Activated T-cell treated with anti-CD3 and anti-CD28 coated beads, Interleukin-2, amount 50 U/mL, for 72 hours (primary cell): ENCODE measurements around the gene ZNF81. TPM values are rescaled to one million over a fixed set of nuclear protein-coding genes. Genes with fewer than 3 reads are reported as not detected.
"Not testable (repeated sequence)": the region's sequence is repeated elsewhere in the genome, so short reads cannot be mapped to it uniquely, and the experiment has no call there.

Source experiments
- ATAC-seq, 2 donors: fragments of 150-1000 bp; cut with Tn5 transposase; replicated peaks in 1 of 2; 2 replicates each; pipeline ENCODE4 v1.10.0; 2021; ENCODE audit warnings: moderate library complexity in 2 of 2, mild to moderate bottlenecking in 1 of 2
- DNase-seq, 2 donors: peaks; one replicate each; pipeline ENCODE4 v3.0.0; 2021 to 2022; ENCODE audit warnings: mixed read lengths in 1 of 2
- H3K27ac Mint-ChIP-seq: one replicate; pipeline ENCODE4 v1.8.0; 2022; ENCODE audit warnings: mild to moderate bottlenecking, moderate library complexity, mixed read lengths
- H3K27me3 Mint-ChIP-seq: one replicate; pipeline ENCODE4 v1.8.0; 2022; ENCODE audit warnings: low read depth, mixed read lengths
- H3K36me3 Mint-ChIP-seq, 2 donors: one replicate each; pipeline ENCODE4 v1.8.0; 2022; ENCODE audit warnings: mixed read lengths in 2 of 2, mild to moderate bottlenecking in 1 of 2; ENCODE audit not compliant: insufficient read depth in 2 of 2
- H3K4me1 Mint-ChIP-seq: one replicate; pipeline ENCODE4 v1.8.0; 2022; ENCODE audit warnings: low read depth, mixed read lengths
- H3K4me3 Mint-ChIP-seq, 2 donors: one replicate each; pipeline ENCODE4 v1.8.0; 2022; ENCODE audit warnings: mild to moderate bottlenecking in 2 of 2, mixed read lengths in 2 of 2, moderate library complexity in 2 of 2
- H3K9me3 Mint-ChIP-seq, 2 donors: one replicate each; pipeline ENCODE4 v1.8.0; 2022; ENCODE audit warnings: mixed read lengths in 2 of 2
- total RNA-seq, 2 donors: library from RNA; stranded (reverse); gene quantifications; one replicate each; pipeline ENCODE4 v1.2.3, GENCODE V29; 2022

ZNF81 gene
- total RNA-seq, 2 donors from 2014 or later: 9.3 to 10.3 TPM

- no peak overlapping the region for H3K27ac Mint-ChIP-seq
- H3K4me1 Mint-ChIP-seq: no peaks in the 10 kb centered on the region
- DNase-seq (no peak), ATAC-seq (no peak)
- H3K9me3 Mint-ChIP-seq: no peaks in the 10 kb centered on the region
- no peak overlapping the region for H3K4me3 Mint-ChIP-seq
- H3K27me3 Mint-ChIP-seq: peaks cover 6% of the 10 kb centered on the region
- H3K36me3 Mint-ChIP-seq: peaks cover 0 to 4% of the 10 kb centered on the region in 2 donors
Measured at GRCh38 chrX:47900833-47901232, 64.1 kb downstream of the ZNF81 start.

GRCh38 chrX:47902161-47902560 lies 65.5 kb downstream of the ZNF81 start:
- no peaks in the 10 kb centered on the region for H3K9me3 Mint-ChIP-seq
- DNase-seq (no peak), ATAC-seq (no peak)
- no peaks in the 10 kb centered on the region for H3K36me3 Mint-ChIP-seq
- H3K4me1 Mint-ChIP-seq: no peaks in the 10 kb centered on the region
- H3K27me3 Mint-ChIP-seq: peaks cover 6% of the 10 kb centered on the region
- no peak overlapping the region for H3K4me3 Mint-ChIP-seq
- H3K27ac Mint-ChIP-seq: no peak overlapping the region

- peaks cover 21 to 22% of the 10 kb centered on the region in 2 donors for H3K36me3 Mint-ChIP-seq
- no peak overlapping the region for H3K4me3 Mint-ChIP-seq
- no peaks in the 10 kb centered on the region for H3K4me1 Mint-ChIP-seq
- H3K27ac Mint-ChIP-seq: no peak overlapping the region
- no peak for DNase-seq
- no peak for ATAC-seq
- no peaks in the 10 kb centered on the region for H3K27me3 Mint-ChIP-seq
- peaks cover 13 to 17% of the 10 kb centered on the region in 2 donors for H3K9me3 Mint-ChIP-seq
Measured at GRCh38 chrX:47915886-47916493, 79.3 kb downstream of the ZNF81 start.

GRCh38 chrX:47918274-47918673 lies 81.6 kb downstream of the ZNF81 start:
- DNase-seq (no peak), ATAC-seq (no peak)
- Mint-ChIP-seq H3K27me3 (no peaks in the 10 kb centered on the region), H3K4me1 (no peaks in the 10 kb centered on the region), H3K27ac (no peak overlapping the region), H3K36me3 (peaks cover 21 to 22% of the 10 kb centered on the region in 2 donors), H3K4me3 (no peak overlapping the region), H3K9me3 (peaks cover 13 to 17% of the 10 kb centered on the region in 2 donors)

GRCh38 chrX:47927212-47927611 lies 90.5 kb downstream of the ZNF81 start:
- no peaks in the 10 kb centered on the region for H3K36me3 Mint-ChIP-seq
- no peak overlapping the region for H3K4me3 Mint-ChIP-seq
- no peak overlapping the region for H3K27ac Mint-ChIP-seq
- no peak for DNase-seq
- H3K27me3 Mint-ChIP-seq: peaks cover 15% of the 10 kb centered on the region
- H3K4me1 Mint-ChIP-seq: no peaks in the 10 kb centered on the region
- ATAC-seq: no peak
- H3K9me3 Mint-ChIP-seq: no peaks in the 10 kb centered on the region

GRCh38 chrX:47931970-47932369 lies 95.3 kb downstream of the ZNF81 start:
- H3K4me3 Mint-ChIP-seq, DNase-seq, H3K4me1 Mint-ChIP-seq, H3K27ac Mint-ChIP-seq, ATAC-seq, H3K36me3 Mint-ChIP-seq, H3K9me3 Mint-ChIP-seq: not testable (repeated sequence)
- H3K27me3 Mint-ChIP-seq: peaks cover 15% of the 10 kb centered on the region

GRCh38 chrX:47933946-47934345 lies 97.2 kb downstream of the ZNF81 start:
- Mint-ChIP-seq H3K27ac (no peak overlapping the region), H3K36me3 (no peaks in the 10 kb centered on the region), H3K4me1 (peaks cover 5% of the 10 kb centered on the region), H3K9me3 (no peaks in the 10 kb centered on the region), H3K4me3 (no peak overlapping the region), H3K27me3 (peaks cover 5% of the 10 kb centered on the region)
- ATAC-seq (no peak), DNase-seq (no peak)

- peak; percentile 78 to 81 for ATAC-seq
- Mint-ChIP-seq H3K36me3 (no peaks in the 10 kb centered on the region), H3K4me3 (peak overlapping the region; percentile 78 to 83), H3K27me3 (no peaks in the 10 kb centered on the region), H3K4me1 (peaks cover 5% of the 10 kb centered on the region), H3K27ac (peak overlapping the region; percentile 65), H3K9me3 (no peaks in the 10 kb centered on the region)
- peak; percentile 23 to 40 for DNase-seq
Measured at GRCh38 chrX:47936224-47936939, 99.7 kb downstream of the ZNF81 start.

GRCh38 chrX:47936940-47937317 lies 100.2 kb downstream of the ZNF81 start:
- Mint-ChIP-seq H3K4me3 (peak overlapping the region; percentile 78 to 83), H3K27ac (no peak overlapping the region), H3K4me1 (peaks cover 5% of the 10 kb centered on the region), H3K27me3 (no peaks in the 10 kb centered on the region), H3K9me3 (no peaks in the 10 kb centered on the region), H3K36me3 (no peaks in the 10 kb centered on the region)
- no peak for DNase-seq
- ATAC-seq: peak; percentile 55 to 62

GRCh38 chrX:47940448-47940847 lies 103.7 kb downstream of the ZNF81 start:
- no peaks in the 10 kb centered on the region for H3K27me3 Mint-ChIP-seq
- no peak overlapping the region for H3K4me3 Mint-ChIP-seq
- peaks cover 2 to 4% of the 10 kb centered on the region in 2 donors for H3K9me3 Mint-ChIP-seq
- ATAC-seq (no peak), DNase-seq (no peak)
- H3K27ac Mint-ChIP-seq: no peak overlapping the region
- no peaks in the 10 kb centered on the region for H3K36me3 Mint-ChIP-seq
- H3K4me1 Mint-ChIP-seq: peaks cover 5% of the 10 kb centered on the region

GRCh38 chrX:47941423-47941822 lies 104.7 kb downstream of the ZNF81 start:
- H3K36me3 Mint-ChIP-seq: peaks cover 0 to 2% of the 10 kb centered on the region in 2 donors
- DNase-seq (no peak), ATAC-seq (peak; percentile 37 to 55)
- peaks cover 2 to 4% of the 10 kb centered on the region in 2 donors for H3K9me3 Mint-ChIP-seq
- no peak overlapping the region for H3K27ac Mint-ChIP-seq
- no peaks in the 10 kb centered on the region for H3K27me3 Mint-ChIP-seq
- H3K4me3 Mint-ChIP-seq: no peak overlapping the region
- peaks cover 2% of the 10 kb centered on the region for H3K4me1 Mint-ChIP-seq

GRCh38 chrX:47955295-47955694 lies 118.6 kb downstream of the ZNF81 start:
- not testable (repeated sequence) for ATAC-seq, DNase-seq, H3K9me3 Mint-ChIP-seq, H3K4me1 Mint-ChIP-seq, H3K36me3 Mint-ChIP-seq, H3K4me3 Mint-ChIP-seq, H3K27me3 Mint-ChIP-seq, H3K27ac Mint-ChIP-seq

GRCh38 chrX:47956016-47956415 lies 119.3 kb downstream of the ZNF81 start:
- no peak overlapping the region for H3K27ac Mint-ChIP-seq
- H3K9me3 Mint-ChIP-seq: peaks cover 2 to 8% of the 10 kb centered on the region in 2 donors
- no peaks in the 10 kb centered on the region for H3K27me3 Mint-ChIP-seq
- DNase-seq (no peak), ATAC-seq (no peak)
- H3K36me3 Mint-ChIP-seq: no peaks in the 10 kb centered on the region
- no peak overlapping the region for H3K4me3 Mint-ChIP-seq
- no peaks in the 10 kb centered on the region for H3K4me1 Mint-ChIP-seq

- H3K27me3 Mint-ChIP-seq, DNase-seq, H3K36me3 Mint-ChIP-seq: not testable (repeated sequence)
Measured at GRCh38 chrX:47958206-47958605, 121.5 kb downstream of the ZNF81 start.

More at GRCh38 chrX:47958206-47958605, 121.5 kb downstream of the ZNF81 start:
- H3K4me3 Mint-ChIP-seq, H3K4me1 Mint-ChIP-seq, H3K27ac Mint-ChIP-seq, H3K9me3 Mint-ChIP-seq, ATAC-seq: not testable (repeated sequence)
